Measurements from ENCODE around the gene ECM2.
"Not testable (repeated sequence)": the region's sequence is repeated elsewhere in the genome, so short reads cannot be mapped to it uniquely, and the experiment has no call there.

ECM2 gene

GRCh38 chr9:92535940-92536850, at the start of gene ECM2:
Gene ECM2 (minus strand): TSS chr9:92535990. CDS start chr9:92522866, 13,124 bp downstream.
- DNase-seq (ENCODE audit: low read depth), result no peak

- no peak for DNase-seq (ENCODE audit: low read depth)
Measured at GRCh38 chr9:92576175-92576574, 40.4 kb upstream of the ECM2 start.

GRCh38 chr9:92573612-92574011, 37.8 kb upstream of the ECM2 start:
- not testable (repeated sequence) for DNase-seq (ENCODE audit: low read depth)

- not testable (repeated sequence) for DNase-seq (ENCODE audit: low read depth)
Measured at GRCh38 chr9:92571871-92572270, 36.1 kb upstream of the ECM2 start.

GRCh38 chr9:92564982-92565381, 29.2 kb upstream of the ECM2 start:
- DNase-seq (ENCODE audit: low read depth), result no peak

GRCh38 chr9:92564504-92564903, 28.7 kb upstream of the ECM2 start:
- DNase-seq (ENCODE audit: low read depth), result no peak

- no peak for DNase-seq (ENCODE audit: low read depth)
Measured at GRCh38 chr9:92563116-92564100, 27.6 kb upstream of the ECM2 start.

- no peak for DNase-seq (ENCODE audit: low read depth)
Measured at GRCh38 chr9:92562461-92562967, 26.7 kb upstream of the ECM2 start.

- no peak for DNase-seq (ENCODE audit: low read depth)
Measured at GRCh38 chr9:92561374-92562330, 25.9 kb upstream of the ECM2 start.

GRCh38 chr9:92558612-92559374, 23.0 kb upstream of the ECM2 start:
- DNase-seq (ENCODE audit: low read depth), result no peak

GRCh38 chr9:92550765-92551164, 15.0 kb upstream of the ECM2 start:
- no peak for DNase-seq (ENCODE audit: low read depth)

GRCh38 chr9:92547356-92547755, 11.6 kb upstream of the ECM2 start:
- DNase-seq (ENCODE audit: low read depth), result no peak

GRCh38 chr9:92545002-92545510, 9.3 kb upstream of the ECM2 start:
- no peak for DNase-seq (ENCODE audit: low read depth)

GRCh38 chr9:92543972-92544371, 8.2 kb upstream of the ECM2 start:
- DNase-seq (ENCODE audit: low read depth), result no peak

- DNase-seq (ENCODE audit: low read depth), result no peak
Measured at GRCh38 chr9:92538541-92538940, 2.8 kb upstream of the ECM2 start.

- DNase-seq (ENCODE audit: low read depth), result no peak
Measured at GRCh38 chr9:92534674-92535073, 1.1 kb downstream of the ECM2 start.

- no peak for DNase-seq (ENCODE audit: low read depth)
Measured at GRCh38 chr9:92534204-92534603, 1.6 kb downstream of the ECM2 start.

GRCh38 chr9:92530893-92531292, 4.9 kb downstream of the ECM2 start:
- DNase-seq (ENCODE audit: low read depth), result no peak

GRCh38 chr9:92529124-92529523, 6.7 kb downstream of the ECM2 start:
- DNase-seq (ENCODE audit: low read depth), result no peak

- no peak for DNase-seq (ENCODE audit: low read depth)
Measured at GRCh38 chr9:92528522-92528849, 7.3 kb downstream of the ECM2 start.

Measured in activated T-cell treated with anti-CD3 and anti-CD28 coated beads for 24 hours (primary cell).